GM19035 (cell line): Measurements from ENCODE around the gene EXOSC2.

ENCODE experiments used
- ATAC-seq: cut with Tn5 transposase; IDR thresholded peaks from one replicate; pipeline ENCODE4 v1.9.1; 2021; ENCODE audit not compliant: unreplicated experiment

Gene EXOSC2

GRCh38 chr9:130735566-130735965 is 42.0 kb downstream of the EXOSC2 start:
- no peak for ATAC-seq

- no peak for ATAC-seq
These were observed 43.3 kb downstream of the EXOSC2 start for GRCh38 chr9:130736834-130737233.

GRCh38 chr9:130738281-130738680 is 44.7 kb downstream of the EXOSC2 start:
- ATAC-seq = no peak

GRCh38 chr9:130739081-130739480 is 45.5 kb downstream of the EXOSC2 start:
- ATAC-seq = no peak

GRCh38 chr9:130740218-130741023 is 46.8 kb downstream of the EXOSC2 start:
- no peak for ATAC-seq

GRCh38 chr9:130741024-130741305 is 47.4 kb downstream of the EXOSC2 start:
- ATAC-seq = no peak

- no peak for ATAC-seq
These were observed 48.4 kb downstream of the EXOSC2 start for GRCh38 chr9:130741831-130742449.

- ATAC-seq = no peak
These were observed 50.1 kb downstream of the EXOSC2 start for GRCh38 chr9:130743656-130744055.

- ATAC-seq = no peak
These were observed 51.7 kb downstream of the EXOSC2 start for GRCh38 chr9:130745210-130745800.

GRCh38 chr9:130745829-130746228 is 52.2 kb downstream of the EXOSC2 start:
- no peak for ATAC-seq

- ATAC-seq = no peak
These were observed 53.0 kb downstream of the EXOSC2 start for GRCh38 chr9:130746434-130747212.

- ATAC-seq = no peak
These were observed 58.2 kb downstream of the EXOSC2 start for GRCh38 chr9:130751631-130752355.
